Stimulated activated CD8-positive, alpha-beta memory T cell treated with anti-CD3 and anti-CD28 coated beads, Interleukin-15, amount 100 ng/mL, for 48 hours (primary cell): Measurements from ENCODE around the gene TMEM92.
"Not testable (repeated sequence)": the region's sequence is repeated elsewhere in the genome, so short reads cannot be mapped to it uniquely, and the experiment has no call there.

Experiments used
- DNase-seq, 2 donors: peaks; one replicate each; pipeline ENCODE4 v3.0.0-alpha.2; 2020; ENCODE audit warnings: low read depth in 2 of 2

Gene TMEM92

DNA sequence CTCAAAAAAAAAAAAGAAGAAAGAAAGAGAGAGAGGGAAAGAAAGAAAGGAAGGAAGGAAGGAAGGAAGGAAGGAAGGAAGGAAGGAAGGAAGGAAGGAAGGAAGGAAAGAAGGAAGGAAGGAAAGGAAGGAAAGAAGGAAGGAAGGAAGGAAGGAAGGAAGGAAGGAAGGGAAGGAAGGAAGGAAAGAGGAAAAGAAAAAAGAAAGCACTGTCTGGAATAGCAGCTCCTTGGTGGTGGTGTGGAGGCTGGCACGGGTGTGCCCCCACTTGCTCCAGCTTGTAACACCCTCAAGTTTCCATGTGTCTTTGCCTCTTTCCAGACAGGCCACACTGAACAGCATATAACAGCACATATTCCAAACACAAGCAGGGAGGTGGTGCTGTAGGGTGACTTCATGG, 26.6 kb downstream of the TMEM92 start:
- DNase-seq, result not testable (repeated sequence)

DNA sequence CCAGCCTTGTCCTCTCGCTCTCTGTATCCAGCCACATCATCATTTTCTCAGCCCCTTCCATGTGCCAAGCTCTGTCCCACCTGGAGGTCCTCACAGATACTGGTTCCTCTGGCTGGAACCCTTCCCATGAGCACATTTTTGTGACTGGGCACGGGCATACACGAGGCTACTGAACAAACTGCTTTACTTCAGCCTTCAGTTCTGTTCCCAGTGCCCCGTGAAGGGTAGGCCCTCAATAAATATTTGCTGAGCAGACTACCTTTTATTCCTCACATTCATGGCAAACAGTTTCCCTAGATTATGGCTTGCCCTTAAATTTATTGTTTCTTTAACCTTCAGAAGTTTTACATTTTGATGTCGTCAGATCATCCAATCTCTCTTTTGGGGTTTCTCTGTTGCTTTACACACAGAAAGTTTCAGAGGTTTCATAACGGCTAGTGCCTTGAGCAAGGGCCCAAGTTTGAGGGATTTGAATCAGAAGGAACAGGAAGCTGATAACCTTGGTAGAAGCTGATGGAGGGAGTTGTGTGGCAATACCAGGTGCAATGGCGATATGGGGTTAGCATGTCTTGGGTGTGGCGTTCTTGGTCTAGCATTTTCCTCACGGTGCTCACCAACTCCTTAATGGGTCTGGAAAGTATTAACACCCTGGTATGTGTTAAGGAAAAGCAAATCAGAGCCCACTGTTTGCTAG, 27.8 kb downstream of the TMEM92 start:
- no peak for DNase-seq

DNA sequence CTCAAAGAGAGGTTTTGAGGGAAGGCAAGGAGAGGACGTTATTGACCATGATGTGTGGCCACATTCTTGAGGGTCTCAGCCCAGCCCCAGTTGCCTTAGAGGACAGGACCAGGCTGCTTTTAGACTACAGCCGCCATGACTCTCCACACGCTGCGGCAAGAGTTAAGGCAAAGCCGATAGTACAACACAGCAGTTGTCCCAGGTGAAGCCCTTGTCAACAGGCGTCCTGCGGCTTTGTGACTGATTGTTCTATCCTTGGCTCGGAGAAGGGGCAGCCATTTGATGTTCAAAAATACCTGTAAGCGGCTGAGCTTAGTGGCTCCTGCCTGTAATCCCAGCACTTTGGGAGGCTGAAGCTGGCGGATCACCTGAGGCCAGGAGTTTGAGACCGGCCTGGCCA, 28.8 kb downstream of the TMEM92 start:
- no peak for DNase-seq

DNA sequence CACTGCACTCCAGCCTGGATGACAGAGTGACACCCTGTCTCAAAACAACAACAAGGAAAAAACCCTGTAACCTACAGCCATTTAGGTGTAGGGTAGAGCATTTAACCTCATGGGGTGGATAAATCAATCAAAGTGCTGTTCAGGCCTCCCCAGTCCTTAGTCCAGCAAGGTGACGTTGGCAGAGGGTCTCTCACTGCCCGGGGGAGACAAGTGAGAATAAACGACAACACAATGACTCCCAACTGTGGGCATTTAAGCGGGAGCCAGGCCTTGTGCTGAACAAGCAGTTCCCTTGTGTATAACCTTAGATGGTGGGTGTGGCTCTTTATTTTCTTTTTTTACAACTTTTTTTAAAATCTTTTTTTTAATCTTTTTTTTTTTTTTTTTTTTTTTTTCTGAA, 29.3 kb downstream of the TMEM92 start:
- no peak for DNase-seq

DNA sequence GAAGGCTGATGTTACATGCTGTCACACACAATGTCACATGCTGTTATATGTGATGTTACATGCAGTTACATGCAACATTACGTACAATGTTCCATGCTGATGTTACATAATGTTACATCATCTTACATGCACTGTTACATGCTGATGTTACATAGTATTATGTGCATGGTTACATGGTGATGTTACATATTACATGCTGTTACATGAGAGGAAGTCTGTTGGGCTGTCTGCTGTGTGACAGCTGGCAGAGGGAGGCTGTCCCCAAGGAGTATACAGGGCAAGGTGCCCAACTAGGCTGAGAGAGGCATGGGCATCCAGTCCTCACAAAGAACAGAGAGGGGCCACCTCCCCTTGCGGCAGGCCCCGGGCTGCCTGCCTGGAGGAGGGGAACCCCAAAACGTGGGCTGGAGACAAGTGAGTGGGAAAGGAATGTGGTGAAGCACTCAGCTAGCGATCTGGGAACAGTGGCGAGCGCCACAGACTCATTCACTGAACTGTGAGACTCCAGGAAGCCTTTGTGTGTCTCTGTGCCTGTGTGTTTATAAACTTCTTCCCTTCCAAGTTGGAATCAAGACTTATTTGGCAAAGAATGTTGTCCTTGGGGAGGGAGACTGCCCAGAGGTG, 30.6 kb downstream of the TMEM92 start:
- no peak for DNase-seq

DNA sequence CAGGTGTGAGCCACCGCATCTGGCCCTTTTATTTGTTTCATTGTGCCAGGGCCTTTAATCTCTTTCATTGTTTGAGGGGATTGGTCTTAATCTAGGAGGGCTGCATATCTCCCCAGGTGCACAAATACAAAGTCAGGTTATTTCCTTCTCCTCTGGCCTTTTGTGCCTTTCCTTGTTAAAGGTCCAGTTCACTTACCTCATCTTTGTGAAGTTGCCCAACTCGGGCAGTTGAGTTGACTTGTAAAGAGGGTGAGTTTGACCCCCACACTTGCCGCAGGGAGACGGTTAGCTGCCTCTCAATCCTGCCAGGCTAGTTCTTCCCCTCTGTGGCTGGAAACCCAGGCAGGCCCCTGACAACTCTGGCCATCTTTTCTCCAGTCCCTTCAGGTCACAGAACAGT, 33.4 kb downstream of the TMEM92 start:
- no peak for DNase-seq

DNA sequence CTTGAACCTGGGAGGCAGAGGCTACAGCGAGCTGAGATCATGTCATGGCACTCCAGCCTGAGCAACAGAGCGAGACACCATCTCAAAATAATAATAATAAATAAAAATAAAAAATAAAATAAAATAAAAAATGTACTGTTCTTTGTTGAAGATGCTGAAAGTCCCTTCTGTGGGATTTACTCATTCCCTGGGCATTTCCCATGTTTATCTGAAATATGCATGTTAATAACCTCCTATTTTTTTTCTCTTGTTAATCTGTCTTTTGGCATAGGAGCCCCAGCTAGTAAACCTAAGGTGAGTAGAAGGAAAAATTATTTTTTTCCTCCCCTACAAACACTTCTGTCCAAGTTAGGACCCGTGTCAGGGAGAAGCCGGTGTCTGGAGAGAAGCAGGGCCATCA, 34.4 kb downstream of the TMEM92 start:
- DNase-seq, result no peak

DNA sequence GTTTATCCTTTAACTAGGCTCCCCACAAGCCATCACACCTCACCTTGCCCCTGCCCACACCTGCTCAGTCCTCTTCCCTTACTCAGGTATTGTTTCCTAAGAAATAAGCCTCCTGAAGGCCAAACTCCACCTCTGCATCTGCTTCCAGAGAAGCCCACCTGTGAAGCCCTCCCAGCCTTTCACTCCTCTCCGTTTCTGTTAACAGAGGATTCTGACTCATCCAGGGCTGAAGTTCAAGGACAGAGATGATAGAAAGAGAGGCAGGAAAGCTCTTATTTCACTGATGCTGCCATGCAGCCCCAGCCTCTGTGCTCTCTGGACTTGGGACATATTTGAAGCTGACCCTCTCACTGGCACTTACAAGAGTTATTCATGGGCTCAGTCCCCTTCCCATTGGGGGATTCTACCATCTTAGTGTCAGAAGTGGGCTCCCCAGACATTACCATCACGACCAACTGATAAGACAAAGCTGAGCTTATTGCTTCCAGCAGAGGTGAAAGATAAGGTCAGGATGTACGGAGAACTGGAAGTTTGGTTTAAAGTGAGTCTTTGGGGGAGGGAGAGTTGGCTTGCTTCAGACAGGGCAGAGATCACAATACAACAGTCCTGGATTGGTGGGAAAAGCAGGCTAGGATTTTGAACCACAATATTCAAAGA, 36.3 kb downstream of the TMEM92 start:
- no peak for DNase-seq

DNA sequence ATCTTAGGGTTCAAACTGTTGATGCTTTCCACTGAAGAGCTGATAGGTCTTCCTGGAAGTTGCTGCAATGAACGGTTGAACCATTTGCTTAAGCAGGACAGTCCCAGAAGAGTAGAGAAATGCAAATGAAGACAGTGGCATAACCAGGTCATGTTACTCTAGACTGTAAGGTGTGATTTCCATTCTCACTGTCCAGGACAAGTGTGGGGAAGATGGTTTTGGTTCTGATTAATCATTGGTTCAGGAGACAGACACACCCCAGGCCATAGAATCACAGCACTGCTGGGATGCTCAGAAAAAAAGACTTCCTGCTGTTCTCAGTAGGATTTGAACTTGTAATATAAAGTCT, 36.8 kb downstream of the TMEM92 start:
- DNase-seq, result no peak

DNA sequence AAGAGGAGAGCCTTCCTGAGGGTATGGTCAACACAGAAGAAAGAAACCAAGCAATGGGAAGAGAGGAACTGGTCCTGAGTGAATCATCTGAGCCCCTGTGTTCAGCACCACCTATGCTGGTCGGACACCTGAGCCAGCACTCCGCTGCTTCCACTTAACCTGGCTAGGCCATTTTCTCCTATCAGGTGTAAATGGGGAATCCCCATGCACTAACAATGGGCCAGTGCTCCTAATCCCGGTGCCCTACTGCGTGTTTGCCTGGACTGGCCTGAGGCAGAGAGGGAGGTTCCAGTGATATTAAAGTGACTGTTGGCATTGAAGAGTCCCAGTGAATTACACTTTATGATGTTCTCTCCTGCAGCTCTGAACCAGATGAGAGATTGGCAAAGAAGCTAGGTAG, 37.2 kb downstream of the TMEM92 start:
- no peak for DNase-seq

DNA sequence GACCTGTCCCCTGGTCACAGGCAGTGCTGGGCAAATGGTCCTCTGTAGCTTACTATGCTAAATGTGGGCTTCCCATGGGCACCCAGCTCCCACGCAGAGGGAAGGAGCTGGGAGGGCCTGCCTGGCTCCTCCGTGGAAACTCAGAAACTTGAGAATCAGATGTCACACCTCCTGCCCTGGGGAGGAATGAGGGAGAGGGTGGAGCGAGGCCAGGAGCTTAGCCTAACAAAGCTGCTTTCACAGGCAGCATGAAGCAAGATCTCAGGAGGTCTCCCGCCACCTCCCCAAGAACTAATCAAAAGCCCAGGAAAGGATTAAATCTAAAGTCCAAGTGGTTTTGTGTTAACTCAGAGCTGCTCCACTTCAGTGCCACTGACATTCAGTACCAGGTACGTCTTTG, 38.0 kb downstream of the TMEM92 start:
- no peak for DNase-seq

DNA sequence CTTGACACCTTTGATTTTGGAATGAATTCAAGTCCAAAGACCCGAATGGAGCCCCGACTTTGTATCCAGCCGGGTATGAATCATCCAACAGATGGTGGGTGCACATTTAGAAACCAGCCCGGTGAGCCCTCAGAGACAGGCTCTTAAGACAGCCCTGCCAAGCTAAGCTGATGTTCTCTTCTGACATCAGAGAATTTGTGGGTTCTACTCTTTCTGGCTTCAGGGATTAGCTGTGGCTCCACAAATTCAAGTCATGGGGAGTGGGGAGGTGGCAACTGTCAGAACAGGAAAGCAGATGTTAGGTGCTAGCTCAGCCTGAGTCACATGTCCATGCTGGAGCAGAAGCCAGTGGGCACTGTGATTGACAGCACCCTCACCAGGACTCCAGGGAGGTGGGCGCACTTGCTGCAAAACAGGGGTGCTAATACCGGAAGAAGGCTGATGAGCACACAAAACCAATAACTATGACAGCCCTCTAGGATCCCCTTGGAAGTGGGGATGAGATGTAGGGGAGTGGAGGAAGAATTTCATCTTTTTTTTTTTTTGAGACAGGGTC, 40.3 kb downstream of the TMEM92 start:
- no peak for DNase-seq

DNA sequence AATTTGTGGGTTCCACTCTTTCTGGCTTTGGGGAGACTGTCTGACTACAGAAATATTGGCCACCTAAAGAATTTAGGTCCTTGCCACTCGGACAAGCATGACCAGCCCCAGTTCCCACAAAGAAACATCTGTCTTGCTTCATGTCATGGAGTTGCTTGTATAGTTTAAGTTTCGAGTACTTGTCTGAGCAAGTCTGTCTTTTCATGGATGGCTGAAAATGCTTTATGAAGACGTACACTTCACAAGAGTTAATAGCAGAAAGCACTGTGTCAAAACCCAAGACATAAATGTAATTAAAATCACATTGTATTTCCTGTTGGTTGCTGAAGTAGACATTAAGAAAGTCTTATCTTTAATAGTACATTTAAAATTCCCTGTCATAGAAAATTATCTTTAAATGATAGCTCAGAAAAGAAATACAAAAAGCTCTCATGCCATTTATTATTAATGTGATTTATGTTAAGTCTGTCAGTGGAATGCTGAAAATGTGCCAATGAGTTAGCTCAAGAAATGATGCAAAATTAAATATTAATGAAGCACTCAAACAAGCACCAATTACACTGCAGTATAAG, 41.8 kb downstream of the TMEM92 start:
- DNase-seq, result no peak

DNA sequence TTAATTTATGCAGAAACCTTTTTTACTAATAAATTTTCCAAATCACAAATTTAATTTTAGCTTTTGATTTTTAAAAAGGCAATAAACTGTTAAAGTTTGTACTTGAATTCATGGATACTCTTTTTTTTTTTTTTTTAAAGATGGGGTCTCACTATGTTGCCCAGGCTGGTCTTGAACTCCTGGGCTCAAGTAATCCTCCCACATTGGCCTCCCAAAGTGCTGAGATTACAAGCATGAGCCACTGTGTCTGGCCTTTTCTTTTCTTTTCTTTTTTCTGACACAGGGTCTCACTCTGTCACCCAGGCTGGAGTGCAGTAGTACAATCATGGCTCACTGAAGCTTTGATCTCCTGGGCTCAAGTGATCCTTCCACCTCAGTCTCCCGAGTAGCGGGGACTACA, 42.4 kb downstream of the TMEM92 start:
- not testable (repeated sequence) for DNase-seq

DNA sequence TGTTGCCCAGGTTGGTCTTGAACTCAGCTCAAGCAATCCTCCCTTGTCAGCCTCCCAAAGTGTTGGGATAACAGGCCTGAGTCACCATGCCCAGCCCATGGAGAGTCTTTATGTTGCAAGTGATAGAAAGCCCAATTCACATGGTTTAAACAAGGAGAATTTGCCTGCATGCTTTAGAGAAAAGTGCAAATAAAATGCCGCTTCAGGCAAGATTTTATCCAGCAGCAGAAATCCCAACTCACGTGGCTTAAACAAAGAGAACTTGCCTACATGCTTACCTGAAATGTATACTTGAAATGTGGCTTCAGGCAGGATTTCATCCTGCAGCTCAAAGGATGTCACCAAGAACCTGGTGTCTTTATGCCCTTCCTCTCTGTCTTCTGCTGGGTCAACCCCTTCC, 42.9 kb downstream of the TMEM92 start:
- no peak for DNase-seq

DNA sequence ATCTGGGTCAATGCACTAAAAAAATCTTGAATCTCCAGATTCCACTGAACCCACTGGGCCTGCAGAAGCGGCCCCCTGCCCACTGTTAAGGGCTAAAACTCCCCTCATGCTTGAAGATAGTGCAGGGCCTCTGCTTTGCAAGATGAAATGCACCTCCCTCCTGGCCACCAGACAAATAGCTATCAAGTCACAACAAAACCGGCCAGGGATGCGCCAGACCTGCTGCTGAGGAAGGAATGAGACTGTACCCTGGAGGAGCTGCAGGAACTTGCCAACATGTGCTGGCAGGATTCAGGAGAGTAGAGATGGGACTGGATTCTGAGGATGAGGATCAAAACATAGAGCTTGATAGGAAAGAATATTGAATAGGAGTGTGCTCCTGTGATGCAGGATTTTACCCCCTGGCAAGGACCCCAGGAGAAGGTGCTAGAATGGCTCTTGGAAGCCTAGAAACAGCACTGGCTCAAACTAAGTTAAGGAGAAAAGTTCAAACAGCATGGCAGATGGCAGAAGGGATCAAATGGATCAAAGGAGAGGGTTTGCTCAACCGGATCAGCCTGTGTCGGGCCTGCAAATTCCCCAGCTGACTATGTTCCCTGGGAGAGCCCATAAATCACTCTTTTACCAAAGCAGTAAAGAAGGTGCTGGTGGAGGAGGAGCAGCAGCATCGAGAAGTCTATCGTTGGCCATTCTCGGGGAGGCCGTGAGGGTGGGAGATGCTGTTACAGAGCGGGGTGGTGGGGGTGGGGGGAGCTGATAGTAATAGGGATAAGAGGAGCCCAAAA, 44.4 kb downstream of the TMEM92 start:
- DNase-seq, result no peak

DNA sequence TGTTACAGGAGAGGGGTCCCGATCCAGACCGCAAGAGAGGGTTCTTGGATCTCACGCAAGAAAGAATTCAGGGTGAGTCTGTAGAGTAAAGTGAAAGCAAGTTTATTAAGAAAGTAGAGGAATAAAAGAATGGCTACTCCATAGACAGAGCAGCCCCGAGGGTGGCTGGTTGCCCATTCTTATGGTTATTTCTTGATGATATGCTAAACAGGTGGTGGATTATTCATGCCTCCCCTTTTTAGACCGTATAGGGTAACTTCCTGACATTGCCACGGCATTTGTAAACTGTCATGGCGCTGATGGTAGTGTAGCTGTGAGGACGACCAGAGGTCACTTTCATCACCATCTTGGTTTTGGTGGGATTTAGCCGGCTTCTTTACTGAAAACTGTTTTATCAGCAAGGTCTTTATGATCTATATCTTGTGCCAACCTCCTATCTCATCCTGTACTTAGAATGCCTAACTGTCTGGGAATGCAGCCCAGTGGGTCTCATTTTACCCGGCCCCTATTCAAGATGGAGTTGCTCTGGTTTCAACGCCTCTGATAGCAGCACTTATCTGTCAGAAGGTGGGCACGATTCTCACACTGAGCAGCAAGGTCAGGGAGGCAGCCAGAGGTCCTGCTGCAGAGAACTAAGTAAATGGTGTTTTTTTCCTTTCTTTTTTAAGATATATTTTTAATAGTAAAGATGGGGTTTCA, 45.2 kb downstream of the TMEM92 start:
- DNase-seq, result no peak

DNA sequence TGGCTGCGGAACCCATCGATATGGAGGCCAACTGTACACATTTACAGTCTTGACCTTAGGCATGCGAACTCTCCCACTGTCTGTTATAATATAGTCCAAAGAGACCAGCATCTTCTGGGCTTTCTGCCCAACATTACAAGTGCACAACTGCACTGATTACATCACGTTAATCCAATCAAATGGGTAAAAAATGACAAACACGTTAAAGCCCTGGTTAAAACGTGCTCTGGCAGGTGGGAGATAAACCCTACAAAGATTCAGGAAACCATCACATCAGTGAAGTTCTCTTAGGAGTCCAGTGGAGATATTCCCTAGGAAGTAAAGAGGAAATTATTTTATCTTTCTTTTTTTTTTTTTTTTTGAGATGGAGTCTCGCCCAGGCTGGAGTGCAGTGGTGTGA, 48.0 kb downstream of the TMEM92 start:
- no peak for DNase-seq

DNA sequence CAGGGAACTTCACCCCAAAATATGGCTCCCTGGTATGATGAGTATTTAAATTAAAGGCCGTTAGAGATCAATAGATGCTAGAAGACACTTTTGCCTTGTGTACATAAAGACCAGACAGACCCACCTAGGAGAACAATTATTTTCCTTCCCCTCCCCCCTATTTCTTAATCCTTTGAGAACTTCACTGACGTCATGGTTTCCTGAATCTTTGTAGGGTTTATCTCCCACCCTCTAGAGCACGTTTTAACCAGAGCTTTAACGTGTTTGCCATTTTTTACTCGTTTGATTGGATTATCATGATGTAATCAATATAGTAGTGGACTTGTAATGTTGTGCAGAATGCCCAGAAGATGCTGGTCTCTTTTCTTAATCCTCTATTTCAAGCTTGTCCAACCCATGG, 48.8 kb downstream of the TMEM92 start:
- no peak for DNase-seq

DNA sequence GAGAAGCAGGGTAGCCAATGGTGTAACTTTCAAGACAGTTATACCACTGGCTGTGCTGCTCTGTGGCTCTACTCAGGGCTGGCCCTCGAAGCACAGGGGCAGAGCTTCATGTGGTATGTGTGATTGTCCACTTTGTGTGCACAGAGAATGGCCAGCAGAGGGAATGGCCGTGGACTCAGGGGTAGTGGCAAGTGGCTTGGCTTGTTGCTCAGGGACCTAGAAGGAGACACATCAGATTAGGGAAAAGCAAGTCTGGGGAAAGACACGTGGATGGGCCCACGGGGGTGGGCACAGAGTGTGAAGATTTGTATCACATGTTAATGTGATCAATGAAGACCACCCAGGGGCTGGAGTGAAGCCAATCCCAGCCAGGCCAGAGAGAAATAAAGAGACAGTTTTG, 51.6 kb downstream of the TMEM92 start:
- DNase-seq, result no peak

DNA sequence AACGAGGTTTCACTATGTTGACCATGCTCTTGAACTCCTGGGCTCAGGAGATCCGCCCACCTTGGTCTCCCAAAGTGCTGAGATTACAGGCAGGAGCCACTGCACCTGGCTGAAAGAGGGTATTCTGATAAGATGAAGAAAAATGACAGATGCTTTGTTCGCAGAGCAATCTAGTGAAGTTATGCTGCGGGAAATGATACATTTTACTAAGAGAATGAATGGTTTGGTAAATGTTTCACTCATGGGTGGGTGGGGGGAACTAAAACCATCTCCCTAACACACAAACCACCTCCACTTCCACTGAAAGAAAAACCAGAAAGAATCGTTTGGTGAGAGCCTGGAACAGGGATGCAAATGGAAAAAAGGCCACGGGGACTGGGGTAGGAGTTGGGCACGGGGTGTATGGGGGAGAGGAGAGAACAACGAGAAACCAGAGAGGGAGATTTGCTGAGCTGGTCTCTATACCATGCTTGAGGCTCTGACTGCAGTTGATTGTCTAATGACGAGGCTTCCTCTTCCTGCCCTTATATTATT, 52.6 kb downstream of the TMEM92 start:
- DNase-seq, result no peak
